ENCODE data around the gene ATXN7.

Gene ATXN7

GRCh38 chr3:64022451-64023186 is 159.0 kb downstream of the ATXN7 start:
- DNase-seq (ENCODE audit: low read depth), result no peak

GRCh38 chr3:64023187-64023860 is 159.7 kb downstream of the ATXN7 start, which contains the start of gene PSMD6:
Gene PSMD6 (minus strand): TSS chr3:64023494. CDS start chr3:64023419, 75 bp downstream.
- DNase-seq (ENCODE audit: low read depth), result peak; percentile 96

GRCh38 chr3:64023861-64024223 is 160.2 kb downstream of the ATXN7 start:
- no peak for DNase-seq (ENCODE audit: low read depth)

GRCh38 chr3:64026346-64026745 is 162.7 kb downstream of the ATXN7 start:
- DNase-seq (ENCODE audit: low read depth), result no peak

- DNase-seq (ENCODE audit: low read depth), result no peak
Measured at GRCh38 chr3:64027658-64028057, 164.0 kb downstream of the ATXN7 start.

DNA sequence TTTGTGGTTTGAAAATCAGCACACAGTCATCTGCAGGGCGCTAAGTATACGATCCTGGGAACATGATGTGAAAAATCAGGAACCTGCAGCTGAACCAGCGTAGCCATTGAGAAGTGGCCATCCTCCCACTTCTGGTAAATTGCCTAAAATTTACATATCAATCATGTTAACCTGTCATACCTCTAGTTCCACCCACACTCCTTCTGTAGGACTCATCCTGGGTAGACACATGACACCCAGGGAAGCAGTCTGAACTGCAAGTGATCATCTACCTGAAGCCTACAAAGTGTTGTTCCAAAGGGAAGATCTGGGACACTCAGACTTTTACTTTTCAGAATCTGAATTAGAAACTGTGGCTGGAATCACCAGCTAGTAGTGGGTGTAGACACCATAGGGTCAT is 165.1 kb downstream of the ATXN7 start:
- no peak for DNase-seq (ENCODE audit: low read depth)

GRCh38 chr3:64029287-64029686 is 165.6 kb downstream of the ATXN7 start:
- DNase-seq (ENCODE audit: low read depth), result no peak

- peak; percentile 55 for DNase-seq (ENCODE audit: low read depth)
Measured at GRCh38 chr3:64030741-64031140, 167.1 kb downstream of the ATXN7 start.

DNA sequence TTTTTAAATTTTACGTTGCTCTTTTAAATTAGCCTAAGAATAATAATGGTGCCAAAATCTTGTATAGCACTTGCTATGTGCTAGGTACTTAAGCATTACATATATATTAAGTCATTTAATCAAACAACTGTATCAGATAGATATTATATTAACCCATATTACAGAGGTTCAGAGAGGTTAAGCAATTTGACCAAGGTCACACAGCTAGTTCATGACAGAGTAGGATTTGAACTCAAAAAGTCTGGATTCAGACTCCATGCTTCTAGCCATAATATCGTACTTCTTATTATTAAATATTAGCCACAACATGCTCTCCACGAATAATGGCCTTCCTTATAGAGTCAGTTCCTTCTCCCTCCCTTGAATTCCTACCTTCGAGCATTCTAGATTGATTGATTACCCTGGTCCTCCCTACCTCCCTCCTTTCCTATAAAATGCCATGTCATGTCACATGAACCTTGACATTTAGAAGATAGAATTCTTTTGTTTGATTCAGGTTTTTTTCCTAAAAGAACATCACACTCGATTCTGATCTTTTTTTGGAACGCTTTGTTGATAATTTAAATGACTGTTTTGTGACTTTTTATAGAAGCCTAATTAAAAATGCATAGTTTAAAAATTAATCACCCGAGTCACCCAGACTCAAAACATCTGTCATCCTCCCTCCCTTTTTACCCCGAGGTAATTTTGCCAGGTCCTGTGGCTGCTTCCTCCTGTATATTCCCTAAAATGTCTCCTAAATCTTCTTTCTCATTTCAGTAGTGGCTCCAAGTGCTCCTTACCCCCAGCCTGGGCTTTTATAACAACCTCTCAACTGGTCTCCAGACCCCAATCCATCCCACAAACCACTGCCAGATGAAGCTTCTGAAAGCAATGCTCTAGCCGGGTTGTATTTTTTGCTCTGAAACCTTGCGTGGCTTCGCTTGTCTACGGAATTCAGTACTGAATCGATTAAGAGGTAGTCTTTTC is 168.2 kb downstream of the ATXN7 start:
- no peak for DNase-seq (ENCODE audit: low read depth)

DNA sequence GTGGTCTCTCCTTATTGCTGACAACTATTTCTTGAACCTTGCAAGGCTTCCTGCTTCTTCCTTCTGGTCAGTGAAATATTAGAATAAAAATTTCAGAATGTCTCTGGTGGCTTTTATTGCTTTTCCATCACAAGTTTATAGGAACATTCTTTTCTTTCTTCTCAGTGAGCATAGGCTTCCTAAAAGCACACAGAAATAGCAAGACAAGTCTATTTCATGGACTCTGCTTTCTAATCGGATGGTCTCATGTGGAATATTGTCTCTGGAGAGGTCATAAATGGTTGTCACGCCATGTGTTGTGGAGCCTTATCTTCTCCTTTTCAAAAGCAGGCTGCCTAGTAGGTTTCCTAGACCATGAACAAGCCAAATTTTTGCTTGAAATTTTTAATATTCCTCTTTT is 169.4 kb downstream of the ATXN7 start:
- DNase-seq (ENCODE audit: low read depth), result no peak

- DNase-seq (ENCODE audit: low read depth), result no peak
Measured at GRCh38 chr3:64037084-64037483, 173.4 kb downstream of the ATXN7 start.

- DNase-seq (ENCODE audit: low read depth), result no peak
Measured at GRCh38 chr3:64038253-64038767, 174.6 kb downstream of the ATXN7 start.

GRCh38 chr3:64039332-64039731 is 175.7 kb downstream of the ATXN7 start:
- no peak for DNase-seq (ENCODE audit: low read depth)

DNA sequence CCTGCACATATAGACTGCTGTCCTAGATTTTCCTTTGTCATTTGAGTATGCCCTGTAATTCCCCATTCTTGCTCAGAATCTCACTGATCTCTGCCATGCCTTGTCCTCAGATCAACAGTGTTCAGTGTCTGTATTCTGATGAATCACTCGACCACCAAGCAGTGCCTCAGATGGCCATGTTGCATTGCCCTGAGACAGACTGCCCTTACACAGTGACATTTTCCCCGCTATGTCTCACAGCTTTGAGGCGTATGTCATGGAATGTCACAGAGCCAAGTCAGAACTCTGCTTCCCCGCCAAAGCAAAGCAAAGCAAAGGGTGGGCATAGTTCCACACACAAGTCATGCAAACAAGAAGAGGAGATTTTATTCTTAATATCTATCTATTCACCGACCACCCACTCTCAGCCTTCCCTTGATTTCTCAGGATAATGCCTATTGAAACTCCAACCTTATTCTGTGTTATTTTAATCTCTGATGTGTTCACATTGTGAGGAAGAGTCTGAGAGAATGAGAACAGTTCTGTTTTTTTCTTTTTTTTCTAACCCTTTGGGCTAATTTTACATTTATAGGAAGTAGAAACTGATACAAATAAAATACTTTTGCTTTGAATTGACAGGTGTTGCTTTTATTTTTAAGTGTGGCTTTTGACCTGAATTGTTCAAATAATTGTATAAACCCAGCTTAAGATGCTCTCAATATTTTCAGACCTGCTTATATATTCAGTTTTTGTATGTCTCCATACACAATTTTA is 176.5 kb downstream of the ATXN7 start:
- no peak for DNase-seq (ENCODE audit: low read depth)

- DNase-seq (ENCODE audit: low read depth), result no peak
Measured at GRCh38 chr3:64042952-64043351, 179.3 kb downstream of the ATXN7 start.

GRCh38 chr3:64046592-64046991 is 182.9 kb downstream of the ATXN7 start:
- DNase-seq (ENCODE audit: low read depth), result no peak

- no peak for DNase-seq (ENCODE audit: low read depth)
Measured at GRCh38 chr3:64046996-64047594, 183.4 kb downstream of the ATXN7 start.

DNA sequence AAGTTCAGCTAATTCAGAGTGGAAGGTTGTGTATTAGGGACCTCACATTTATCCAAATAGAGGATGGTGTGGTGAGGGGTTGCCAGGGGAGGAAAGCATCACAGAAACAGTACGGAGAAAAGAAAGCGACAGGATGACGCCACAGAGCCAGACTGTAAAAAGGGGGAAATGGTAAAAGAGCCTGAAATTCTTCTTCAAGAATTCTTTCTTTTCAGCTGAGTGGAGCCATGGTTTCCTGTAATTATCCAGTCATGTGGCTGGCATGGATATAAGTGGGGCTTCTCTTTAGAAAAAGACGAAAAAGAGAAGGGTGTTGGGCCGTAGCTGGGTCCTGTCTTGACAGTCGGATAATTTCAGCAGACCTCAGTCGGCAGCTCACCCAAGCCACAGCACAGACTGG is 184.1 kb downstream of the ATXN7 start:
- DNase-seq (ENCODE audit: low read depth), result no peak

- no peak for DNase-seq (ENCODE audit: low read depth)
Measured at GRCh38 chr3:64048631-64049061, 185.0 kb downstream of the ATXN7 start.

GRCh38 chr3:64049136-64049535 is 185.5 kb downstream of the ATXN7 start:
- no peak for DNase-seq (ENCODE audit: low read depth)

GRCh38 chr3:64049832-64050231 is 186.2 kb downstream of the ATXN7 start:
- no peak for DNase-seq (ENCODE audit: low read depth)
